GM12878 (cell line): ENCODE results near the gene GRM7.

Experiments
- BHLHE40 ChIP-seq, 2 experiments: fragments of 450-650 bp in 1 of 2; IDR thresholded peaks; 2 replicates each; pipeline ENCODE4 v1.6.1; 2011 to 2017; ENCODE audit warnings: low read depth in 2 of 2, borderline replicate concordance in 1 of 2, improper control_type of control experiment in 1 of 2, low read length in 1 of 2, mild to moderate bottlenecking in 1 of 2
- CREB1 ChIP-seq: IDR thresholded peaks from 2 replicates; pipeline ENCODE4 v1.6.1; 2012; ENCODE audit warnings: low read depth, mild to moderate bottlenecking, inconsistent platforms
- FOXM1 ChIP-seq: IDR thresholded peaks from 2 replicates; pipeline ENCODE4 v1.6.1; 2012; ENCODE audit warnings: low read depth, mild to moderate bottlenecking, inconsistent platforms, low read length, moderate library complexity
- NR2C2 ChIP-seq: IDR thresholded peaks from 2 replicates; pipeline ENCODE4 v1.6.1; 2011; ENCODE audit warnings: borderline replicate concordance, low read depth; ENCODE audit not compliant: control insufficient read depth, insufficient read length
- POLR2A ChIP-seq: IDR thresholded peaks from 2 replicates; pipeline ENCODE4 v1.6.1; 2011; ENCODE audit warnings: low read depth, mild to moderate bottlenecking, low read length
- POLR2AphosphoS5 ChIP-seq: IDR thresholded peaks from 2 replicates; pipeline ENCODE4 v1.6.1; 2011; ENCODE audit warnings: mild to moderate bottlenecking, low read length, inconsistent platforms
- RUNX3 ChIP-seq: IDR thresholded peaks from 2 replicates; pipeline ENCODE4 v1.6.1; 2012; ENCODE audit warnings: low read length, inconsistent platforms
- TF ChIP-seq, protein P1 (sequence below), 3 experiments: IDR thresholded peaks in 2 of 3; conservative IDR thresholded peaks in 1 of 3; 2 replicates each; pipeline ENCODE4 v1.5.1; 2011; ENCODE audit warnings: low read depth in 3 of 3, low read length in 3 of 3, mild to moderate bottlenecking in 3 of 3, control low read depth in 2 of 3, moderate library complexity in 2 of 3, inconsistent platforms in 1 of 3, mixed read lengths in 1 of 3; ENCODE audit not compliant: control insufficient read depth in 2 of 3, insufficient read depth in 1 of 3; ENCODE audit errors: extremely low read depth in 1 of 3
- TF ChIP-seq, protein P2 (sequence below): IDR thresholded peaks from 2 replicates; pipeline ENCODE4 v1.6.1; 2011; ENCODE audit warnings: low read depth, low read length, improper control_type of control experiment, borderline replicate concordance

DNA sequence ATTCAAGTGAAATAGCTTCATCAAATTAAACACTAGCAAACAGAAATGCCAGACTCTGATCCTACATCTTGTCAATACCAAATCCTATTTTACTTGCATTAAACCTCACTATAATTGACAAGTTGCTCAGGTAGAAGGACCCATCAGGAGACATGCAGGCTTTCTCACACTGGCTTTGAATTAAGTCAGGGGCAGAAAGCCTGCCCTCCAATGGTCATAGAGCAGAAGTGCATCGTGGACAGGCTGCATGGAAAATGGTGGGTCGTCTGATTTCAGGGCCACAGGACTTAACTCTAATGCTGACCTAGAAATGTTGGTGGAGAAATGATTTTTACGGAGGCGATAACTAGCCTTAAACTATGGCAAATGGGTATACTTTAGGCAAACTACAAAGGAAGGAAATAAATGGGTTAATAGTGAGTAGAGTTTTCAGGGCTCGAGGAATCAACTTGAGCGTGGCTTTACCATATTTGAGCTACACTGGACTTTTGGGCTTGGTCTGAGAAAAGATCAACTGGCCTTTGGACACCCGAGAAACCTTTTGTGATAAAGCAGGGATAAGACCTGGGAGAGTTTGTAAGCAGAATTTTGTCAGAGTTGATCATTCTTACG, 283.9 kb downstream of the GRM7 start:
- TF ChIP-seq CREB1 (no peak), NR2C2 (no peak), POLR2AphosphoS5 (no peak), POLR2A (no peak), BHLHE40 (IDR thresholded peaks at IDR 0.05; ENCODE audit: borderline replicate concordance in 1 of 2, low read depth in 2 of 2, low read length in 1 of 2) (no peak), RUNX3 (no peak), FOXM1 (no peak)
- TF ChIP-seq, protein P1, sequence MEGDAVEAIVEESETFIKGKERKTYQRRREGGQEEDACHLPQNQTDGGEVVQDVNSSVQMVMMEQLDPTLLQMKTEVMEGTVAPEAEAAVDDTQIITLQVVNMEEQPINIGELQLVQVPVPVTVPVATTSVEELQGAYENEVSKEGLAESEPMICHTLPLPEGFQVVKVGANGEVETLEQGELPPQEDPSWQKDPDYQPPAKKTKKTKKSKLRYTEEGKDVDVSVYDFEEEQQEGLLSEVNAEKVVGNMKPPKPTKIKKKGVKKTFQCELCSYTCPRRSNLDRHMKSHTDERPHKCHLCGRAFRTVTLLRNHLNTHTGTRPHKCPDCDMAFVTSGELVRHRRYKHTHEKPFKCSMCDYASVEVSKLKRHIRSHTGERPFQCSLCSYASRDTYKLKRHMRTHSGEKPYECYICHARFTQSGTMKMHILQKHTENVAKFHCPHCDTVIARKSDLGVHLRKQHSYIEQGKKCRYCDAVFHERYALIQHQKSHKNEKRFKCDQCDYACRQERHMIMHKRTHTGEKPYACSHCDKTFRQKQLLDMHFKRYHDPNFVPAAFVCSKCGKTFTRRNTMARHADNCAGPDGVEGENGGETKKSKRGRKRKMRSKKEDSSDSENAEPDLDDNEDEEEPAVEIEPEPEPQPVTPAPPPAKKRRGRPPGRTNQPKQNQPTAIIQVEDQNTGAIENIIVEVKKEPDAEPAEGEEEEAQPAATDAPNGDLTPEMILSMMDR (IDR thresholded peaks at IDR 0.05 in 2 of 3, conservative IDR thresholded peaks at IDR 0.05 in 1 of 3; ENCODE audit: control insufficient read depth in 2 of 3, extremely low read depth in 1 of 3, insufficient read depth in 1 of 3, low read depth in 3 of 3, low read length in 3 of 3): peak; percentile 48 to 63 (median 54); a peak in 5 of 6 replicates
- TF ChIP-seq, protein P2, sequence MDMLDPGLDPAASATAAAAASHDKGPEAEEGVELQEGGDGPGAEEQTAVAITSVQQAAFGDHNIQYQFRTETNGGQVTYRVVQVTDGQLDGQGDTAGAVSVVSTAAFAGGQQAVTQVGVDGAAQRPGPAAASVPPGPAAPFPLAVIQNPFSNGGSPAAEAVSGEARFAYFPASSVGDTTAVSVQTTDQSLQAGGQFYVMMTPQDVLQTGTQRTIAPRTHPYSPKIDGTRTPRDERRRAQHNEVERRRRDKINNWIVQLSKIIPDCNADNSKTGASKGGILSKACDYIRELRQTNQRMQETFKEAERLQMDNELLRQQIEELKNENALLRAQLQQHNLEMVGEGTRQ: no peak
